UCSD-AML1 (cell line): ENCODE measurements around the gene TUFM.
A peak's percentile ranks its signal among the peaks of the same experiment; 100 is the strongest.
"Not testable (repeated sequence)": the region's sequence is repeated elsewhere in the genome, so short reads cannot be mapped to it uniquely, and the experiment has no call there.

Source experiments
- DNase-seq: peaks from one replicate; lab custom pipeline; 2025; ENCODE audit not compliant: unreplicated experiment; lab: John Stamatoyannopoulos, UW

Gene TUFM

DNA sequence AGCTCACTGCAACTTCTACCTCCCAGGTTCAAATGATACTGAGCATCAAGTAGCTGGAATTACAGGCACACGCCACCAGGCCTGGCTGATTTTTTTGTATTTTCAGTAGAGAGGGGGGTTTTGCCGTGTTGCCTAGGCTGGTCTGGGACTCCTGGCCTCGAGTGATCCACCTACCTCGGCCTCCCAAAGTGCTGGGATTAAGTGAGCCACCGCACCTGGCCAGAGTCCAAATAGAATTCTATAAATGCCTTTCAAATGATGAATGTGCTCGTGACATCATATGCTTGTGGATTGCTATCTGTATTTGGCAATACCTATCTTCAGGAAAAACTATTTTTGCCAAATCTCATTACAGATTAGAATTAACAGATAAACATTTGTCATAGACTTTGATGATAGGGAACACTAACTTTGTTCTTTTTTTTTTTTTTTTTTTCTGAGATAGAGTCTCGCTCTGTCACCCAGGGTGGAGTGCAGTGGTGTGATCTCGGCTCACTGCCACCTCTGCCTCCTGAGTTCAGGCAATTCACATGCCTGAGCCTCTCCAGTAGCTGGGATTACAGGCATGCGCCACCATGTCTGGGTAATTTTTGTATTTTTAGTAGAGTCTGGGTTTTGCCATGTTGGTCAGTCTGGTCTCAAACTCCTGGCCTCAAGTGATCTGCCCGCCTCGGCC, 38.6 kb downstream of the TUFM start:
- DNase-seq, result not testable (repeated sequence)

- DNase-seq, result peak; percentile 23
Measured at GRCh38 chr16:28802235-28803019, 43.7 kb downstream of the TUFM start.
